HG02642 (cell line): Measurements from ENCODE around the gene FERMT3.

Source experiments
- ATAC-seq: cut with Tn5 transposase; IDR thresholded peaks from one replicate; pipeline ENCODE4 v1.9.1; 2021; ENCODE audit warnings: mild to moderate bottlenecking; ENCODE audit not compliant: unreplicated experiment, poor library complexity

The FERMT3 gene

DNA sequence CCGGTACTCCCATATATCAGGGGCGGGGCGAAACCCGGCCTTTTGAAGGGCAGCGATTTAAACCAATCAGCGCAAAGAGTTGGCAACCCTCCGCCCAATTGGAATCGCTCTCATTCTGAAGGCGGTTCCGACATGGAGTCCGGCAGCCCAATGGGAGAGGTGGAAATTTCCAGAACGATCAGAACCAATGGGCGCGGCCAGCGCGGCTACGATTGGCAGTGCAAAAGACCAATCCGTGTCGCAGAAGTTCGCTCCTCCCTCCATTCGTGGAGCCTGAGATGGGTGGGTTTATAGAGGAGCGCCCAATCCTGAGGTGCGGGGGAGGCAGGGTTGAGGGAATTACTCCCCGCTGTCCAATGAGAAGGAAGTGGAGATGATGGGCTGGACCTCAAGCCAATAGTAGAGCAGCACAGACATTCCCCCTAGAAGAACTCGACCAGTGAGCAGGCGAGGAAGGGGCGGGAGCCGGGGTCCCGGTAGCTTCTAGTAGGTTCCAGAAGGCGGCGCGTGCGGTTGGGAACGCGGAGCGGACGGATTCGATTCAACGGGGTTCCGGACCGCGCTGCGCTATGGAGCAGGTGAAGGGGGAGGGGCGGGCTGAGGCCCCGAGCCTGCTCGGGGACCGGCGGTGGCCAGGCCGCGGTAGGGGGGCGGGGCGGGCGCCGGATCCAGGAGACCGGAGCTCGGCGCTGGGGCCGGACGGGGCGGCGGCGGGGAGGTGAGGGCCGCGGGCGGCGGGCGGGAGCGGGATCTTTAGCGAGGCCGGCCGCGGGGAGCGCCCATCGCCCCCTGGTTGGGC, 20.6 kb upstream of the FERMT3 start, which contains the start of gene STIP1:
Gene STIP1, plus strand, starts transcription at position 479 of the 799 bp plus-strand sequence. Its CDS starts 91 bp downstream, at position 570.
- ATAC-seq = peak; percentile 87

DNA sequence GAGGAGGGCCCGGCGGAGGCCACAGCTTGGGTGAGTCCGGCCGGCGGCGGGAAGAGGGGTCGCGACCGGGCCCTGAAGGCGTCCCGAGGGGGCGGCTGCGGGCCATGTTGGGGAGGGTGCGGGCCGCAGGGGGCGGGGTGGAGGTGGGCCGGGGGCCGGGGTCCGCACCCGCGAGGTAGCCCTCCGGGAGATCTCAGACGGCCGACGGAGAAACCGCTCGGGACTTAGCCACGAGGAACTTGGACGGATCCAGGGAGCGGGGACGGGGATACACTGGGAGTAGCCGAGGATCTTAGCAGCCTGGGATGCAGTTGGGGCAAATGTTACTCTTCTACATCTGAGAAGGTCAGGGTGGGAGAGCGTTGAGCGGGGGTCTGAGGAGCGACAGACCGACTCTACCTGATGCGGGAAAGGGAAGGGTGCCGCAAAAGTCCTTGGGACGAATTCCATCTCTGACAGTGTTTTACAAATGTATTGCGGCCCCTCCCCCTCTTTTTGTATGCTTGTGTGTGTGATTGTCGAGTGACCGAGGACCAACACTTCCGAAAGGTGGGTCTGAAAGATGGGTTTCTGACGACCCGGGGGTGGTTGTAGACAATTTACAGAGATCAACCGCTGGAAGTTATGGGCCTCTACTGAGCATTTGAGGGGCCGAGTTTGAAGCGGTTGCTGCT, 19.9 kb upstream of the FERMT3 start:
- ATAC-seq = peak; percentile 2

DNA sequence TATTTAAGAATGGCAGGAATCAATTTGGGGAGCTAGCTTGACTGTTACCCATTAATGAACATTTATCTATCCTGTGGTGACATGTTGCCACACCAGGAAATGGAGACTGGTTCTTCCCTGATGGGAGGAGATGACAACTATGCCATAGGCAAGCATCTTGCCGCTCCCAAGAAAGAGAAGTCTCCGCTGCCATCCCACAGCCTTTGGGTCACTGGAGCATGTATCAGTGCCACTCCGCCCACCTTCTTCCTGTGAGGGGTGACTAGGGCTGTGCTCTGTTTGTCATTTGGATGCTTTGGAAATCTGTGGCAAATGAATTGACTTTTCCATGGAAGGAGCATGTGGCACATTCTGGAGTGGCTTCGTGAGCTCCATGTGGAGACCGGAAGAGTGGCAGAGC, 14.1 kb upstream of the FERMT3 start:
- no peak for ATAC-seq

DNA sequence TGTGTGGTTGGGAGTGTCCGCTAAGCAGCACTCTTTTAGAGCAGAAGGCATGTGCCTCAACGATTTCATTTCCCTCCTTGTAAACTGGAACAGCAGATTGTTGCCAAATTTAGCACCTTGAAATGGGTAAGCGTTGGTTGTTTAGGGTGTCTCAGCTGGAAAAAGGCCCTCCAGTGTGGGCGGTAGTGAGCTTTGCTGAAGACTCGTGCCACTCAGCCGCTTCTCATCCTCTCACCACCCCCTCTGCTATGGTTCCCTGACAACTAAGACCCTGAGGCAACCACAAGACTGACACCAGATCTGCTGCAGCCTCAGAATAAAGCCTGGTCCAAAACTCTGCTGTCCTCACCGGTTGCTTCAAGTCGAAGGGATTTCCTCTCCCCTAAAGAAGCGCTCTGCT, 9.9 kb upstream of the FERMT3 start:
- ATAC-seq = no peak

DNA sequence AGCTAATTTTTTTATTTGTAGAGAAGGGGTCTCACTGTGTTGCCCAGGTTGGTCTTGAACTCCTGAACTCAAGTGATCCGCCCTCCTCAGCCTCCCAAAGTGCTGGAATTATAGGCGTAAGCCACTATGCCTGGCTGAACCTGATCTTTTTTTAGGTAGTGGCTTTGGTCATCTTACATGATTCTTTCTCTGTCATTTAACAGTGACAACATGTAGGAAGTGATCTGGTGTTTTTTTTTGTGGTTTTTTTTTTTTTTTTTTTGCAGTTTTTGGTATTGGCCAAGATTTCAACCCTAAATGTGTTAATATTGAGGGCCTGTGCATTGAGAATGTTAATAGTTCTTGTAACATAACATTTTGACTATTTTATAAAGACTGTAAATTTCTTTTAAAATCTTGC, 8.0 kb upstream of the FERMT3 start:
- ATAC-seq = no peak

DNA sequence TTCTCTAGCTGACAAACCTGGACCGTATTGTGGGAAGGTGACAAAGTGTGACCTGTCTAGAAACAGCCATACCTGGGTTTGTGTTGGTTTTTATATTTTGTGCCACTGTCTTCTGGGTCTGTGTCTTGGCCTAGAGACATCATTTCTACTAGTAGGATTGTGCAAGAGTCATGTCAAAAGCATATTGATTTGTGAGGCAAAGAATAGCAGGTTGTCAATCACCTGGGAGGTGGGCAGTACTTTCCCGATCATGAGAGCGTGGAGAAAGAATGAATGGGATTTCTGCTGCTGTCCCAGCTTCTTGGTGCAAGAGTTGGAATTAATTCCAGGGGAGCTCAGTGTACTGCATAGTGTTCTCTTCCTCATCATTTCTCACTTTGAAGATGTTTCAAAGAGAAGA, 5.0 kb upstream of the FERMT3 start:
- no peak for ATAC-seq

DNA sequence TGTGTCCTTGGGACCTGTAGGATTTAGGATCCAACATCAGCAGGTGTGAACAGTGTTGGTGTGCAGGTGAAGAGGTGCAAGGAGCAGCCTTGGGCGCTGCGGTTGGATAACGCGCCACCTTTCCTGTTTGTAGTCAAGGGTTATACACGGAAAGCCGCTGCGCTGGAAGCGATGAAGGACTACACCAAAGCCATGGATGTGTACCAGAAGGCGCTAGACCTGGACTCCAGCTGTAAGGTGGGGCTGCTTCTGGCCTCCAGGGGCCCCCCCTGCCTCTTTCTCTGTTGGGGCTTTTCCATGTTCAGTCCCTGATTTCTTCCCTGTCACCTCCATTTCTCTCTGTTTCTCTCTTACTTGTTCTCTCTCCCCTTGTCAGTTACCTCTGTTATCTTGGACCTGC, 3.5 kb upstream of the FERMT3 start:
- no peak for ATAC-seq

DNA sequence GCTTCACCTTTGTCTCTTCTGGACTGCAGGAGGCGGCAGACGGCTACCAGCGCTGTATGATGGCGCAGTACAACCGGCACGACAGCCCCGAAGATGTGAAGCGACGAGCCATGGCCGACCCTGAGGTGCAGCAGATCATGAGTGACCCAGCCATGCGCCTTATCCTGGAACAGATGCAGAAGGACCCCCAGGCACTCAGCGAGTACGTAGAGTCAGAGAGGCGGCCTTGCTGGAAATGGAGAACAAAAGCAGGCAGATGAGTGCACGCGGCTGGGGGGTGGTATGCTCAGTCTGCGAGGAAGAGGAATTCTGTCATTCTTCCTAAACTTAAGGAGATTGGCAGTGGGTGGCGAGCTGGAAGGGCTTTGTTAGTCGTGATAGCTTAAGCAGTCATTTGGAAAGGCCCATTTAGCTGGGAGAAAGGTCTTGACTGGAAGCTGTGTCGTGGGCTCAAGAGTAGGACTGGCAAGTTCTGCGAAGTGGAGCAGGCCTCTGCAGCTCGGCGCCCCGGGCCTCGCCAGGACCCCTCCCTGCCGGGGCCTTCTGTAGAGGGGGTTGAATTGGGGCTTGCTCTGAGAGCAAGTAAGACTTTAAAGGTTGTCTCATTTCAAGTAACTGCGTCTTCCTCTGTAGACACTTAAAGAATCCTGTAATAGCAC, 3.0 kb upstream of the FERMT3 start:
- ATAC-seq = no peak

DNA sequence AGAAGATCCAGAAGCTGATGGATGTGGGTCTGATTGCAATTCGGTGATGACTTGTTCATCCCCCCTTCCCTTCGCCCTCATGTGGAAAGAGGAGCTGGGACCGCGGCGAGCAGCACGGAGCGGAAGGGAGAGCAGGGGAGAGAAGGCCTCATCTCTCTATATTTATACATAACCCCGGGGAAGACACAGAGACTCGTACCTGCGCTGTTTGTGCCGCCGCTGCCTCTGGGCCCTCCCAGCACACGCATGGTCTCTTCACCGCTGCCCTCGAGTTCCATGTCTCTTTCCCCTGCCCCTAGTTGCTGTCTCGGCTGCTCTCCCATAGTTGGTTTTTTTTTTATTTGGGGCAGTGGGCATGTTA, 2.5 kb upstream of the FERMT3 start:
- no peak for ATAC-seq

DNA sequence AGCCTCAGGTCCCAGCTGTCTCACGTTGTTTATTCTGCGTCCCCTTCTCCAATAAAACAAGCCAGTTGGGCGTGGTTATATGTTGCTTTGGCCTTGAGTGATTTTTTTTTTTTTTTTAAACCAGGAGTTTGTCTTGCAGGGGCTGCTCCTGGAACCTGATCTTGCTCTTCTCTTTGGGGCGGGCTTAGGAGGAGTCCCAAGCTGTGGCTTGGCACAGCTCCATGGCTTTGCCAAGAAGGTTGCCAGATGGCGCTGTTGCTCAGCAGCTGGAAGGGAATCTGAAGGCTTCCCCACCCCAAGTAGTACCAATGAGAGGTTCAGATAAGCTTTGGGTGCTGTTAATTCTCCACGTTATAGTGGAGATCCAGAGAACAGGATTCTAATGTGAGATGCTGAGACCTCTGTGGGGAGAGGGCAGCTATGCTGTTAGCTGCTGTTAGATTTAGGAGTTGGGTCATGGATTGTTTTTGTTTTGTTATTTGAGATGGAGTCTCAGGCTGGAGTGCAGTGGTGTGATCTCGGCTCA, 2.0 kb upstream of the FERMT3 start:
- no peak for ATAC-seq

DNA sequence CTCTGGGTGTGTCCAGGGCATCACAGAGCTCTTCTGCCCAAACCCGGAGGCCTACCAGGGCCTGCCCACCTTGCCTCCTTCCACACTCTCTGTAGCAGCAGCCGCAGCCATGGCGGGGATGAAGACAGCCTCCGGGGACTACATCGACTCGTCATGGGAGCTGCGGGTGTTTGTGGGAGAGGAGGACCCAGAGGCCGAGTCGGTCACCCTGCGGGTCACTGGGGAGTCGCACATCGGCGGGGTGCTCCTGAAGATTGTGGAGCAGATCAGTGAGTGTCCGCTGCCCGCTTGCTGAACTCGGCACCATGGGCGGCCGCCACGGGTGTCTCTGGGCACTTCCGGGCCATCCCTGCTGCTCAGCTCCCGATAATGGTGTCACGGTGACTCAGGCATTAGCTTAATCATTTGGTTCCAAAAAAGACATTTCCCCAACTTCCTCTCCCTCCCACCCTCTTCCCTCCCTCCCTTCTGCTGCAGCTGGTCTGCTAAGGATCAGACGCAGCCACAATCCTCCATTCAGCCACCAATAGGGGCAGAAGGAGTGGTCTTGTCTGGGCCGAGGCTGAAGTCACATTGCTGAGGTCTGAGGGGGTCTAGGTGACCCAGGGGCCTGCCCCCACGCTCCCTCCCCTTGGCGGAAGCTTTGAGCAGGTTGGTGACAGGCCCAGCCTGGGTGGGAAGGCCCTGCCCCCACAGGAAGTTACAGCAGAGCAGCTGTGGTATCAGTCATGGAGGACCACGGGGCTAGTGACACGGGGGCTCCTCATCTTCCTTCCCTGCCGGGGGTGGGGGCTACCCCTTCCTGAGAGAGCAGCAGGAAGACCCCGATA, 950 bp downstream of the FERMT3 start:
- peak; percentile 52 for ATAC-seq

DNA sequence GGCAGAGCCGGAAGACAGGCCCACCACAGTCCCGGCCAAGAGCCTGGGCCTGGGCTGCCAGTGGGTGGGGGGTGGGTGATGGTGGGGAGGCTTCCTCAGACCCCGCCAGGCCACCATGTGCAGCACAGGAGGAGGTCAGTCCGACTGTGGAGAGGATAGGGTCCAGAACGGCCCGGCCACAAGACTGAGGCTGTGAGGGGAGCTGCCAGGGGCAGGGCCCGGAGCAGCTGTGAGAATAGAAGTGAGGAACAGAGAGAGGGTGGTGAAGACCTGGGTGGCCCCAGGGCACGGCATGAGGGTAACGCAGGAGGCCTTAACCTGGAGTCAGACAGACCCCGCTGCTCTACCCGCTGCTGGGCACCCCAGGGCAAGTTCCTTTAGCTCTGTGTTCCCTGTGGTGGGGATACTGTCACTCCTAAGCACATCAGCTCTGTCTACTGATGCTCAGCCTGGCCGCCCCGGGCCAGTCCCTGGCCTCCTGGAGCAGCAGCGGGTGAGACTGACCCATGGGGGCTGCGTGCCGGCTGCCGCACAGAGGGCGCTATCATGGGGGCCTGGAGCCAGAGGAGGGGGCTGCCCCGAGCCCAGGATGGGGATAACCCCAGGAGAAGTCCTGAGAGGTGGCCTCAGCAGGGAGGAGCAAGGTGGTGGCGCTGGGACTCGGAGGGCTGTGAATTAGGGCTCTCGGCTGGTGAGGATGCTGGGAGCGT, 1.7 kb downstream of the FERMT3 start:
- no peak for ATAC-seq

DNA sequence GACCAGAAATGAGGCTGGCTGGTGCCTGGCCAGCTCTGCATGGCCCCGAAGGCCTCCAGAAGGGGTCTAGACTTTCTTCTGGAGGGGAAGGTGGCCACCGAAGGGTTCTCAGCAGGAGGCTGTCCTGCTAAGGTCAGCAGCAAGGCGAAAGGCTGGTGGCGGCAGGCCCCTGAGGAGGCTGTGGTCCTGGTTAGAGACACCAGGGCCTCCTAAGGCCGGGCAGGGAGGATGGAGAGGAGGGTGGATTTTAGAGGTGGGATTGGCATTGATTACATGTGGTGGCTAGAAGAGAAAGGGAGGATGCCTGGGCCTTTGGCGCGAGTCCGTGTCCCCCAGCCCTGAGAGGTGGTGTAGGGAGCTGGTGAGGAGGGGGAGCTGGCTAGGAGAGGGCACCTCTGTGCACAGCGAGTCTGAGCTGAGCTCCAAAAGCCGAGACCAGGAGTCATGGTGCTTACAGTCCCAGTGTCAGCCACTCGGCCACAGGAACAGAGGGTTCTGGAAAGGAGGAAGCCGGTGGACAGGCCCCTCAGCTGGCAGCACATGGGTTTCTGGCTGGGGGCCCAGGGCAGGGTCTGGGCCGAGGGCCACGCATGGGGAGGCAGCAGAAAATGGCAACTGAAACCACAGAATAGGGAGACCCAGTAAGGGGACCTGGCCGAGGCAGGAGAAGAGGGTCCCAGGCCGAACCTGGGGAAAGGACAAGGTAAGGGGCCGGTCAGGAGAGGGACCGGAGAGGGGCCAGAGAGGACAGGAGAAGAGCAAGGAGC, 2.5 kb downstream of the FERMT3 start:
- ATAC-seq = no peak

DNA sequence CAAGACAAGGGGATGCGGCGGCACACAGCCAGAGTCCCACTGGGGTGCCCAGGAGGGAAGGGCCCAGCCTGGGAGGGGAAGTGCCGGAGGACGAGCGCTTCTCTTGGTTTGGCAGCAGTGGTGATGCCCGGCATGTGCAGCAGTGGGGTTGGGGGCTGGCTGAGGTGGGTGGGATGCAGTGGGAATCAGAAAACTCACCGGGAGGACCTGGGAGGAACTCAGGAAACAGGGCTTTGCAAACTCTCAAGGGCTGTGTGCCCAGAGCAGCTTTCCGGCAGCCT, 3.0 kb downstream of the FERMT3 start:
- no peak for ATAC-seq

DNA sequence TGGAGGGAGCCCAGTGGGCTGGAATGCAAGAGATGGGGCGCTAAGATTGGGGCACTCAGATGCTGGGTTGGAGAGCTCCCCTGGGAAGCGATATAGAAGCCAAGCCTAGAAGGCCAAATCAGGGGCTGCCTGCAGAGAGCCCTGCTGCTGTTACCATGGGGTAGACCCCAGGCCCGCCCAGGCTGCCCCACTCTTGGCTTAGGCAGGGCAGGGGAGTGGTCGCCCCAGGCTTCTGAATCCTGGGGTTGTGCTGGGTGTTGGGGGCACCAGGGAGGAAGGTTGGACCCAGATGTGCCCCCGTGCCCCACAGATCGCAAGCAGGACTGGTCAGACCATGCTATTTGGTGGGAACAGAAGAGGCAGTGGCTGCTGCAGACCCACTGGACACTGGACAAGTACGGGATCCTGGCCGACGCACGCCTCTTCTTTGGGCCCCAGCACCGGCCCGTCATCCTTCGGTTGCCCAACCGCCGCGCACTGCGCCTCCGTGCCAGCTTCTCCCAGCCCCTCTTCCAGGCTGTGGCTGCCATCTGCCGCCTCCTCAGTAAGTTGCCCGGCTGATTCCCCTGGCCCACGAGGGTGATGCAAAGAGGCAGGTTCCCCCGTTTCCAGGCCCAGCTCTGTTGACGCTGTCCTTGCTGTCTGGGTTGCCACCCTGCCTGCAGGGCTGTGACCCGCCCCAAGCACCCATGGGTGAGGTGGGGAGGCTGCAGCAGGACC, 3.9 kb downstream of the FERMT3 start:
- no peak for ATAC-seq

DNA sequence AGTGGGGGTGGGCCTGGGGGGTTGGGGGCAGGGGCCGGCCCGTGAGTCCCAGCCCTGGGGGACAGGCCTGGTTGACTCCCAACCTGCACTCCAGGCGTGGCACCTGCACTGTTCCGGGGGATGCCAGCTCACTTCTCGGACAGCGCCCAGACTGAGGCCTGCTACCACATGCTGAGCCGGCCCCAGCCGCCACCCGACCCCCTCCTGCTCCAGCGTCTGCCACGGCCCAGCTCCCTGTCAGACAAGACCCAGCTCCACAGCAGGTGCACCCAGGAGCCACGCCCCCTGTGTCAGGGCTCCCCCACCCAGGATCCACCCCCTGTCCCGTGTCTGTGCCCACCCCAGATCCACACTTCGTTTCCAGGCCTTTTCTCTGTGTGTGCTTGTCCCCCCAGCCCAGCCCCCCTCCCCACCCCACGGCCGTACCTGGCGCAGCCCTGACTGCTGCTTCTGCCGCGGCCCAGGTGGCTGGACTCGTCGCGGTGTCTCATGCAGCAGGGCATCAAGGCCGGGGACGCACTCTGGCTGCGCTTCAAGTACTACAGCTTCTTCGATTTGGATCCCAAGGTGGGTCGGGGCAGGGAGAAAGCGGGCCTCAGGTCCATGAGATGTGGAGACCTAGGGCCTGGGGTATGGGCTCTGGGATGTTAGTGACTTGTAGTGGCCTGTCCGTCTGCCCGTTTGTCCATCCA, 4.8 kb downstream of the FERMT3 start:
- ATAC-seq = no peak

DNA sequence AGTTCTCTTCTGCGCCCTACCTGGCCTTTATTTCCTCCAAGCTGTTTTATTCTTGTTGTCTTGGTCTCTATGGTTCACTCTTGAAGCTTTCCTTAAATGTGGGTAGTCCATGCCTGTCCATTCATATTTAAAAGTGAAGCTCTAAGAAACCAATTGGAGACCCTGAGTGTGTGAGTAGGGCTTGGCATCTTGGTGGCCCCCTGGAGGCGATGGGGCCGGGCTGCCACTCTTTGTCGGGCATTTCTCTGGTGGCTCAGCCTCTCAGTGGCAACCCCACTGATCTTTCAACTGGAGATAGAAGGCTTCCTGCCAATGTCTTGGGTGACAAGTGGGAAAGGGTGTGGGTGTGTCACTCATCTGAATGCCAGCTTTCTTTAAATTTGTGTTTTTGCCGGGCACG, 10.4 kb downstream of the FERMT3 start:
- no peak for ATAC-seq
